T-helper 1 cell (primary cell): ENCODE results near the gene HECTD1.
"Not testable (repeated sequence)": the region's sequence is repeated elsewhere in the genome, so short reads cannot be mapped to it uniquely, and the experiment has no call there.

Experiments
- DNase-seq, 5 donors: peaks; one replicate each; pipeline ENCODE4 v3.0.0-alpha.2; 2012 to 2020

Gene HECTD1

GRCh38 chr14:31224808-31225207, 17.2 kb upstream of the HECTD1 start:
- DNase-seq, result no peak

DNA sequence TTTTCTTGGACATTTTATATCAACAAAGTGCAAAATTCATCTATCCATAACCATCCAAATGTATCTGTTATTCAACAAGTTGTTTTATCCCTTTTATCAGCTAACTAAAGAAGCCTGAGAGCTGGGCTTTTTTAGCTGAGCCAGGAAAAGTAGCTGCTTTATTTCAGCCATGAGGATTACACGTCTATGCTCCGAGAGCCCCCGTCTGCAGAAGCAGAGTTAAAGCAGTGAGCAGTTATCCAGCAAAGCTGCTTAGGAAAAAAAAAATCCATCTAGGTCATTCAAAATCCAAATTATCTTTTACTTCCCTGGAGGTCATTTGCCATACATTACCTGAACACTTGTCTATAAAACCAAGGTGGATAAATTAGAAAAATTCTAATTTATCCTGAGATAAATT, 15.7 kb upstream of the HECTD1 start:
- no peak for DNase-seq

GRCh38 chr14:31222834-31223233, 15.2 kb upstream of the HECTD1 start:
- no peak for DNase-seq

DNA sequence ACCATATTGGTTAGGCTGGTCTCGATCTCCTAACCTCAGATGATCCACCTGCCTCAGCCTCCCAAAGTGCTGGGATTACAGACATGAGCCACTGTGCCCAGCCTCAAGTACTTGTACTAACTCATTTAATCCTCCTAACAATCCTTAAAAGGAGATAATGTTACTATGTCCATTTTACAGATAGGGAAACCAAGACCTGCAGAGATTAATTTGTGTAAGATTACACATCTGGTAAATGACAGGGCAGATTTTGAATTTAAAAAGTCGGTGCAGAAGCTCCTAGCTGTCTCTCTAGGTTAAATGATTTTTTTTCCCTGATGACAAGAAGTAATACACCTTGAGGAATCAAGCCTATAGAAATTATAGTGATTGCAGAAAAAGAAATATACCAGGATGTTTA, 13.7 kb upstream of the HECTD1 start:
- no peak for DNase-seq

- DNase-seq, result no peak
Observed at GRCh38 chr14:31219169-31219568, 11.6 kb upstream of the HECTD1 start.

- no peak for DNase-seq
Observed at GRCh38 chr14:31216359-31216758, 8.8 kb upstream of the HECTD1 start.

DNA sequence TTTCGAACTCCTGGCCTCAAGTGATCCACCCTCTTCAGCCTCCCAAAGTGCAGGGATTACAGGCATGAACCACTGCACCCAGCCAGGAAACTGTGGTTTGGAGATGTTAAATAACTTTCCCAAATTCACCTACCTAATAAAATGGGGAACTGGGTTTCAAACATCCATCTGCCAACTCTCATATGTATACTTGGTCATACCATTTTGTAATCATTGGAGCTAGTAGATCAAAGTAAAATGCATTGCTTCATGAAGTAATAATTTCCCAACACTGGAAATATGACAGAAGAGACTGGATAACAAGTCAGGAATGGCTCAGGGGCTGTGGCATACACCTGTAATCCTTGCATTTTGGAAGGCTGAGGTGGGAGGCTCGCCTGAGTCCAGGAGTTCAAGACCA, 5.3 kb upstream of the HECTD1 start:
- DNase-seq, result no peak

GRCh38 chr14:31209605-31210004, 2.0 kb upstream of the HECTD1 start:
- DNase-seq, result no peak

- no peak for DNase-seq
Observed at GRCh38 chr14:31208546-31209424, 1.2 kb upstream of the HECTD1 start.

- no peak for DNase-seq
Observed at GRCh38 chr14:31207287-31207754, 272 bp downstream of the HECTD1 start.

- DNase-seq, result peak; percentile 17 to 59 (median 31)
Observed at GRCh38 chr14:31206536-31207286, 882 bp downstream of the HECTD1 start.

GRCh38 chr14:31205681-31206535, 1.7 kb downstream of the HECTD1 start:
- peak in 1 of 5 donors; percentile 12 for DNase-seq

GRCh38 chr14:31204593-31205534, 2.7 kb downstream of the HECTD1 start:
- no peak for DNase-seq

DNA sequence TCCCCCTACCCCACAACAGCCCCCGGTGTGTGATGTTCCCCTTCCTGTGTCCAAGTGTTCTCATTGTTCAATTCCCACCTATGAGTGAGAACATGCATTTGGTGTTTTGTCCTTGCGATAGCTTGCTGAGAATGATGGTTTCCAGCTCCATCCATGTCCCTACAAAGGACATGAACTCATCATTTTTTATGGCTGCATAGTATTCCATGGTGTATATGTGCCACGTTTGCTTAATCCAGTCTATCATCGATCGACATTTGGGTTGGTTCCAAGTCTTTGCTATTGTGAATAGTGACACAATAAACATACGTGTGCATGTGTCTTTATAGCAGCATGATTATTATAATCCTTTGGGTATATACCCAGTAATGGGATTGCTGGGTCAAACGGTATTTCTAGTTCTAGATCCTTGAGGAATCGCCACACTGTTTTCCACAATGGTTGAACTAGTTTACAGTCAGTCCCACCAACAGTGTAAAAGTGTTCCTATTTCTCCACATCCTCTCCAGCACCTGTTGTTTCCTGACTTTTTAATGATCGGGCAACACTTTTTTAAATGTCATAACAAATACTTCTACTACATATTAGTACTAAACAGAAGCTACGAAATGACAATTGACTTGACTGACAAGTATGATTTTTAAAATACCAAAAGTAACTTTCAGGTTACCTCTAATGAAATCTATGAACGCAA, 3.5 kb downstream of the HECTD1 start:
- DNase-seq, result not testable (repeated sequence)

DNA sequence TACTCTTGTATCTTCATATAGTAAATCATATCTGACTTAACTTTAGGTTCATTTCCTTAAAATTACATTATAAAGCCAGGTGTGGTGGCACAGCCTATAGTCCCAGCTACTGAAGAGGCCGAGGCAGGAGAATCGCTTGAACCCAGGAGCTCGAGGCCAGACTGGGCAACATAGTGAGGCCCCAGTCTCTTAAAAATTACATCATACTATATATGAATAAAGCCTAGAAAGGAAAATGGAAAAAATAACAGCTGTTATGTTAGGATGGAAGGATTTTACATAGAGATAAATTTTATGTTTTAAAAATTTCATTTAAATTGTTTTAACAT, 4.2 kb downstream of the HECTD1 start:
- no peak for DNase-seq

GRCh38 chr14:31201111-31201510, 6.5 kb downstream of the HECTD1 start:
- no peak for DNase-seq

DNA sequence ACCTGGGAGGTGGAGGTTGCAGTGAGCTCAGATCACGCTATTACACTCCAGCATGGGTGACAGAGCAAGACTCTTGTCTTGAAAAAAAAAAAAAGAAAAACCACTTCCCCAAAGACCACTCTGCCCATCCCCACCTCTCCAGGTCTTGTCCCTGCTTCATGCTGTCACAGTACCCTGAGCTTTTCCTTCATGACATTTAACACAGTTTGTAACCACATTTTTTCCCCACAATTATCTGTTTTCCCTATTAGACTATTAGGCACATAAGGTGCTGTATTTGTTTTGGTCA, 6.9 kb downstream of the HECTD1 start:
- no peak for DNase-seq

DNA sequence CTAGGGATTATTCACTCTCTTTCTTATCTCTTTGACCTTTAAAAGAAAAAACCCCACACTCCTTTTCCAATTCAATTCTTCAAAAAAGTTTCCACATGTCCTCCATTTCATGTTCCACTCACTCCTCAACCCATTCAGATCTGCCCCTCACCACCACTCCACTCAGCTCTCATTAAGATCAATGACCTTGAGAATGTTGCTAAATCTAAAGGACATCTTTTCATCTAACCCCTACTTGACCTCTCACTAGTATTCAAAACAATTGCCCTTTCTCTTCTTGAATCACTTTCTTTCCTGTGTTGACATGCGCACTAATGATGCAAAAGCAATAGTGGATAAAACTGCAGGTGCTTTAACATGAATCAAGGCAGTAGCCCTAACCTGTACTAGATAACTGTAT, 9.9 kb downstream of the HECTD1 start:
- no peak for DNase-seq

- no peak for DNase-seq
Observed at GRCh38 chr14:31196839-31197492, 10.6 kb downstream of the HECTD1 start.

DNA sequence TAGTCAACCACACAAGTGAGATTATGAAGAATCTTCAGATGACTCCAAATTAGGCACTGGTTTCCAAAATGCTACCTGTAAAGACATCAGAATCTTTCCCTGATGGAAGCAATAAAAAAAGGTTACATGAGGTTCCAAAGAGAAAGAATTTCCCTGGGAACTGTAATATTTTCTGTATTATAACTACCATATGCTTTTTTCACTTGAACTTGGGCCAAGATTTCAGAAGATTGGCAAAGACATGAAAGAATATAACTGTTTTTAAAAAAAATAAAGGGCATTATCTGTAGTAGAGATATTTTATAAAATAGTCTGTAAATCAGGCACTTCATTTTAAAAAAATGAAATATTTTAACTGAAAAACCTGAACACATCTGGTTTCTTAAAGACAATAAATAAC, 12.9 kb downstream of the HECTD1 start:
- no peak for DNase-seq

DNA sequence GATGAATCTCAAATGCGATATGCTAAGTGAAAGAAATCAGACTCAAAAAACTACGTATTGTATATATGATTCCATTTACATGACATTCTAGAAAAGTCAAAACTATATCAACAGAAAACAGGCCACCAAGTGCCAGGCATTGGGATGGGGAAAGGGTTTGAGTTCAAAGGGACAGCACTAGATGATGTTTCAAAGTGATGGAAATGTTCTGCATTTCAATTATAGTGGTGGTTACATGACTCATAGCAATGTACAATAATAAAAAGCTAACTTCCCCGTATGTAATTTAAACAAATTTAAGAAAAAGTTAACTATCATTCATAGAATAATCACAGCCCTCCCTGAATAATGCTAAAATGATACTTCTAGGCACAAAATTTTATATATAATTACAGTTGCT, 13.5 kb downstream of the HECTD1 start:
- DNase-seq, result no peak
